GM19395 (cell line): ENCODE data around the gene KIAA1755.

Source experiments
- ATAC-seq: cut with Tn5 transposase; IDR thresholded peaks from one replicate; pipeline ENCODE4 v1.9.1; 2021; ENCODE audit warnings: mild to moderate bottlenecking, moderate library complexity; ENCODE audit not compliant: unreplicated experiment

Gene KIAA1755

DNA sequence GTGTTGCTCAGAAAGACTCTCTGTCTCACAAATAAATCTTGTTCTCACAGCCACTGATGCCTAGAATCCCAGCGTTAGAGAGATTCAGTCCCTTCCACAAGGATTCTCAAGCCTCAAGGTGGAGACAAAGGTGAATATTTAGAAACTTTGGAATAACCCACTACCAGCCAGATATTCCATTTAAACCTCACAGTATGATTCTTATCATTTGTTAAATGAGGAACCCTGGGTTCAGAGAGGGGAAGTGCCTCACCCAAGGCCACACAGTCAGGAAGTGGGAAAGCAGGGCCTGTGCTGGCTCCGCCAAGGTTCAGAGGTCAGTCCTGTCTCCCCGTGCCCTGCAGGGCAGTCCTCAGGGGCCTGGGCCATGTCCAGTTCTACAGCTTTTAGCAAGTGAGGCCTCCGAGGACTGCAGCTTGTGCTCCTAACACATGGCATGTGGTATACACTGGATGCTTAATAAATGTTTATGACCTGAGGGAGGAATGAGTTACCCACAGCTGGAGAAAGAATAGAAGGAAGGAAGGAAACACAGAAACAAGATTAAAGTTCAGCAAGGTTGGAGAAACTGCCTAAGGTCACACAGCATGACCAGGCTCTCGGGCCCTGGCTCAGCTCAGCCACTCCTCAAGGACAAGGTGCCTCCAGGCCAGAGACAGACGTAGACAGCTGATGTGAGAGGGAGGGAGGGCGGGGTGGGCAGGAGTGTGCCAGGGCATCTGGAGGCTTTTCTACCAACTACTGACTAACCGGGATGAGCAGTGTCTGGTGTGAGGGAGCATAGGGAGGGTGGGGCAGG, 91.5 kb downstream of the KIAA1755 start:
- no peak for ATAC-seq

DNA sequence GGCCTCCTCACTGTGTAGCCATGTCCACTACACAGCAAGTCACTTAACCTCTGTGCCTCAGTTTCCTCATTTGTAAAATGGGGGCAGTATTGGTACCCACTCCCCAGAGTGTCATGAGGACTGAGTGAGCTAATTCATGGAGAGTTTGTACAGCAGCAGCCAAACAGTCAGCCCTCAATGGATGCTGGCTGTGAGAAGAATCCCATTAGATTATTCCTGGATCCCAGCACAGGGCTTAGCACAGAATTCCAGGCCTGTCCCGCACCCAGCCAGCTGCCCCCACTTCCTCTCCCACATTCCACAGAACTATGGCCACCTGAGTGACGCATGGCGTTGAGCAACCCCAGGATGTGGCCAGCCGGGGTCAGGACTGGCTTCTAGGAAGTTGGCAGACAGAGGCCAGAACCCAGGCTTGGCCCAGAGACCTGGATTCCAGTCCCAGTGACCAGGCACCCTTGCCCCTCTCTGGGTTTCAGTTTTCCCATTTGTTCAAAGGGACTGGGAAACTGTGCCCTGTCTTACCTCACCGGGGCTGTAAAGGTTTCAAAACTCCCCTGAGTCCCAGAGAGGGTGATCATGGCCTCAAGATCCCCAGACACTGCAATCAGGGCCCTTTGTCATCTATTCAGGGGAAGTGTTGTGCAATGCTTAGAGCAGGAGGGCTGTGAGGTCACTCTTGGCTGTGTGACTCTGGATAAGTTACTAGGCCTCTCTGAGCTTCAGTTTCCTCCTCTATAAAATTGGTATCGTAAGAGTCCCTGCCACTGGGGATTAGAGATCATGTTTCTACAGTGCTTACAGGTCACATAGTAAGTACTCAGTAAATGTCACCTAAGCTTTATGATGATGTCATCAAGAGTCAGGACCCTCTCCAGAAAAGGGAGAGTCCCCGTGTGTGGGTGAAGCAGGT, 92.4 kb downstream of the KIAA1755 start:
- ATAC-seq = no peak

DNA sequence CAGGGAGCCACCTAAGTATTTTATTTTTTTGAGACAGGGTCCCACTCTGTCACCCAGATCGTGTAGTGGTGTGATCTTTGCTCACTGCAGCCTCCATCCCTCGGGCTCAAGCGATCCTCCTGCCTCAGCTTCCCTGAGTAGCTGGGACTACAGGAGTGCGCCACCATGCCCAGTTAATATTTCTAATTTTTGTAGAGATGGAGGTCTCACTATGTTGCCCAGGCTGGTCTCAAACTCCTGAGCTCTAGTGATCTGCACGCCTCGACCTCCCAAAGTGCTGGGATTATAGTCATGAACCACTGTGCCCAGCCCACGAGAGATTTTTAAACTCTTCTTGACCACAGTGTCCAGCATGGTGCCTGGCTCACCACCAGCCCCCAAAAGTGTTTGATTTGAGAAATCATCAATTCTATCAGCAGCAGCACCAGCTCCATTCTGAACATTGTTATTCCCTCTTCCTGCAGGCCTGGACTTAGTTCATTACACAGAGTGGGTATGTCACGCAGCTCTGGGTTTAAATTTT, 93.1 kb downstream of the KIAA1755 start:
- no peak for ATAC-seq

DNA sequence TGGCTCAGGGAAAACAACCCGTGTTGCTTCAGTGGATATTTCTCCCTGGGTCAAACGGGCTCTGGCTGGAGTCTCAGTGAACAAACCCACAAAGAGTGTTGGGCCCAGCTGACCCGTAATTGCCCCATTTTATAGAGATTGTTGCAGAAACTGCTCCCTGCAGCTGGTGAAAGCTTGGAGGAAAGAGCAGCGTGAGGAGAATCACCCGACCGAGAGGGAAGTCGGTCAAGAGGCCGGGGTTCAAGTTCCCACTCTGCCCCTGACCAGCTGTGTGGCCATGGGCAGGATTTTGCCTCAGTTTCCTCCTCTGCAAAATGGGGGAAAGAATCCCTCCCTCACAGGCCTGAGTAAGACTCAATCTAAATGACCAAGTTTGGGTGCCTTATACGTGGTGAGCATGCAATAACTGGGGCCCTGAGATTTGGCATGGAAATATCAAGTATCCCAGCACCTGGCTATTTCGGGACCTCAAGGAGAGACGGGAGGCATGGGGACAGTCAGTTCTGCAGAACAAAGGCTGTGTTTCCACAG, 93.8 kb downstream of the KIAA1755 start:
- ATAC-seq = no peak

DNA sequence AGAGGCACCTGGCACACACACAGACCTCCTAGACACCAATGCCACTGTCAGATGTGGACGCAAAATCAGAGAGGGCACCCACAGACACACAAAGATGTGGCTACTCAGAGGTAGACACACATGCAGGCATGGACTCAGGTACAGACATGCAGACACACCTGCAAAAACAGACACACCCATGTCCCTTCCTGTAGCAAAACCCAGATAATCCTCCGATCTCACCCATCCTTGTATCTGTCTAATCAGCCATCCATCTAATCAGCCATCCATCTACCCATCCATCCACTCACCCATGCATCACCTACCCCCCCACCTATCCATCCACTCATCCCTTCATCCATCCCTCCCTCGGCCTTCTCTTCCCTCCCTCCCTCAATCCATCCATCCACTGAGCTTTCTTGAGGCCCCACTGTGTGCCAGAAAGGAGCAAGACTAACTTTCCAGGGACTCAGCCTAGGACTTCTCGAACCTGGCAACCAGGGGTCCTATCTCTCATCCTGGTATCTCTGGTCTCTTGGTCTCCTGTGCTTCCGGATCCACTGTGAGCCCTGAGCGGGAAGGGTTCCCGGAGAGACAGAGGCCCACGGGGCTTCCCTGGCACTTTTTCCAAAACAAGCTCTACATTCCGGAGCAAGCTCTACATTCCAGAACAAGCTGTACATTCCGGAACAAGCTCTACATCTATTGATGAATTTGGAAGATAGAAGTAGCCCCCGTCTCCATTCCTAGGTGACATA, 94.4 kb downstream of the KIAA1755 start:
- no peak for ATAC-seq

DNA sequence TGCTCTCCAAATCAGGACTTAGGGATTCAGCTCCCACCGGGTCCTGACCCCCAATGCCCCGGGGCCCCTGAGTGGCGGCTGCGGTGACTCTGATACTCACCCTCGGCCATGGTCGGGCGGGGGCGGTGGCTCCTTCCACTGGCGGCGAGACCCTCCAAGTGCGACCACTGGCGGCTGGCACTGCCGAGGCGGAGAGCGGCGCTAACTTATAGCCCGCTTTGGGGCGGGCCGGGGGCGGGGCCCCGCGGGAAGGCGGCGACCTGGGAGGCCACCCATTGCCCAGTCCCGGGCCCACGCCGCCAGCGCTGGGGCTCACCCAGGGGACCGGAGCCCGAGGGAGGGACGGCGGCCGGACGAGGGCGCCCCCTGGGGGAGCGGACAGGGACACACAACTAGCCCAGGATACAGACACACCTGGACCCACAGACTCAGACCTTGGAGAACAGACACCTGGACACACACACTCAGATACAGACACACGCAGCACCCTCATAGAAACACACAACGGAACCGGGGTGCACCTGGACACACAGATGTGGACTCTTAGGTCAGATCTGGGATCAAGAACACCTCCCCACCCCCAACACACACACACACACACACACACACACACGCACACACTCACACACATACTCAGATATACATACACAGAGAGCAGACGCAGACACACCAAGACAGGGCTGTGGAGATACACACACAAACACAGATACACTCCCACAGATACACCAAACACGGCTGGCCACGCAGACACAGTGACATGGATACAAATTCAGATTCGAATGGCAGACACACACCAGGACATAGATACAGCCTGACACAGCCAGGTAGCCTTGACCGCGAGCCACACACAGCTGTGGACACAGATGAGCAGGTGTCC, 95.2 kb downstream of the KIAA1755 start, which contains the start of gene TGM2:
Gene TGM2 (minus strand): TSS at position 182 of the 877 bp plus-strand sequence. CDS start 72 bp downstream, at position 110.
- no peak for ATAC-seq

DNA sequence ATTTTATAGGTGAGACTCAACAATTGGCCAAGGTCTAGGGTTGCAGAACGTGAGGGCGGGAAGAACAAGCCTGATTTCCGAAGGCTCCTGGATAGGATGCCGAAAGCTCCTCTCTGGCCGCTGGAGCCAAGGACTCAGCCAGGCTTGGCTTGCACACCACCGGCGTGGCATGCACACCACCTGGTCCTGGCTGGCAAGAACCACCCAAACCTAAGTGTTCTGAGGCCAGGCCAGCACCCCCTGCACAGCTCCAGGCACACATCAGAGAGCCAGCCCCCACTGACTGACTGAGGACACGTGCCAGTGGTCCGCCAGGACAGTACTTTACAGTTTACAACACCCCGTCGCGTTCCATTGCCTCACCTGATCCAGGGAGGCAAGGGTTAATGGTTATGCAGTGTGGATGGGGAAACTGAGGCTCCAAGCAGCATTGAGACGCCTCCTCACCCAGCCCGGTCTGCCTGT, 95.9 kb downstream of the KIAA1755 start:
- no peak for ATAC-seq

DNA sequence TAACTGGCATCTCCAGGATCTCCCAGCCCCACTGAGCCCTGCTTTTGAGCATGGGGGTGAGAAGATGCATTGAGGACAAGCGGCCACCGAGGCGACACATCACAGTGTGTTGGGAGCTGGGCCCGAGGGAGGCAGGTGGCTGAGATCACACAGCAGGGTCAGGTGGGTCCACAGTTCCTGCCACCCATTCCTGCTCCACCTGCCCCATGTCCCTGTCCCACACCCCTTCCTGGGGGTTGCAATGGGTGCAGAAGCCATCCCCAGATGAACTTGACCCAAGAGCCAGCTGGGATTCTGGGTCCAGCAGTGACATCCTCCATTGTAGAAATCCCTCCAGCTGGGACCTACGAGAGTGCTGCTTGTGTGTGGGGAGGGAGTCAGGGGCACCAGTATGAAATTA, 96.5 kb downstream of the KIAA1755 start:
- no peak for ATAC-seq

DNA sequence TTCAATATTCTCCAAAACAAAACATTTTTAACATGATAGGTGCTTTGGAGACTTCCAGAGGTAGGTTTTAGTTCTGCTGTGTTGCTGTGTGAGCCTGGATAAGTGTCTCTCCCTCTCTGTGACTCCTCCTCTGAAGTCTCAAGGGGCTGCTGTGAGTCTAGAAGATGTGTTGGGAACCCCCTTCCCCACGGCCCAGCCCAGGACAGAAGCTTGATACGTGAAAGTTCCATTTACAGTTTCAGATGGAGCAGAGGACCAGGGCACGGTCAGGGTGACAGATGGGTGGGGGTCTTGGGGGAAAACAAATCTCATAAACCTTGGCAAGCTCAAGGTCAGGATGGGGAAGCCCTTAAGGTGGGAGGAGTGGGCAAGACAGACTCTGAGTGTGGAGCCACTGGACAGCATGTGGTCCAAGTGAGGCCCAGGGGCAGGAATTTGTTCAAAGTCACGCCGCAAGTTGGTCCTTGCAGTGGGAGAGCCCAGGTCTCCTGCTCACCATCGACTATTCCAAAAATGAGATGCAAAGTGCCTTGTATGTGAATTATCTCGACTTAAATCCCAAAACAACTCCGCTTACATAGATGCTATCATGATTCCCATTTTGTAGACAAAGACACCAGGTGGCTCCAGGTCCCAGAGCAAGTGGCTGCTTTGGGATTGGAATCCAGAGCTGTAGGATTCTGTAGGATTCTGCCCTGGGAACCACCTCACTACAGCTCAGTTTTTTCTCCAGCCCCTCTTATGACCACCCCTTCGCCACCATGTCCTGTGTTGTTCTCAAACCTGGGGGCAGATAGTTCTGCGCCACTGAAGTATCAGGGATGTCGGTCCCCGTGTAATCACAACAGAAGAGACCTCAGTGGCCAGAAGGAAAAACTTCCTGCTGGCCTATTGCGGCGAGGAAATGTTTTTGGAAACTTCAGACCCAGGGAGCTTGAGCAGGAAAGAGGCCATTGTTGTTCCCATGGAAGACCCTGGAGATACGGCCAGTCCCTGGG, 97.4 kb downstream of the KIAA1755 start:
- ATAC-seq = no peak

DNA sequence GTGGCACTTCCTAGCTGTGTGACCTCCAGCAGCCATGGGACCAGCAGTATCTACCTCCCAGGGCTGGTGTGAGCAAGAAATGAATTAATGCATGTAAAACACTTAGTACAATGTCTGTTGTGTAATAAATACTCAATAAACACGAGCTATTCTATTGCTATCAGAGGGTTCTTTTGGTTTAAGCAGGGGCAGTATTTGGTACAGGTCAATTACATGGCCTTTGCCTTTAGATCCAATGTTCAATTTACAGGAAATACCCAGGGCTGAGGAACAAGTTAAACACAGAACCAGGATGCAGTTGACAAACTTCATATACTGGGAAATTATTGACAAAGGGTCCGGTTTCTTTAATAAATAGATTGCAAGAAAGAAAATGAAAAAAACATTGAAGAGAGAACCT, 98.4 kb downstream of the KIAA1755 start:
- no peak for ATAC-seq

DNA sequence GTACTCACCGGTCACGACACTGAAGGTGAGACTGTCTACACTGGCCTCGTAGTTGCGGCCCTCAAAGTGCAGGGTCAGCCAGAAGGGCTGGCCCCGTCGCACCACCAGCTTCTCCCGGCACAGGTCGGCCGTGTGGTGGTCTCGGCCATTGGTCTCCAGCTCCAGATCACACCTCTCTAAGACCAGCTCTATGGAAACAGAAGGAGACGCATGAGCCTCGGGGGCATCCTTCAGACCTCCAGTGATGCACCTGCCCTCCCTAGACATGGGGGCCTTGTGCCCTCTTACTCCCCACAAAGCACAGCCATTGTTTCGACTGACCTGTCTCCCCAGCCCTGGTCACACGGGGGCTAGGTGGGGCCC, 99.1 kb downstream of the KIAA1755 start:
- no peak for ATAC-seq
